Medulla oblongata (tissue), 1 donor: ENCODE measurements around the gene DNAJC17.
A peak's percentile ranks its signal among the peaks of the same experiment; 100 is the strongest.

Source experiments
- DNase-seq: peaks from one replicate; pipeline ENCODE4 v3.0.0-alpha.2; 2015; ENCODE audit errors: extremely low spot score

DNAJC17 gene

DNA sequence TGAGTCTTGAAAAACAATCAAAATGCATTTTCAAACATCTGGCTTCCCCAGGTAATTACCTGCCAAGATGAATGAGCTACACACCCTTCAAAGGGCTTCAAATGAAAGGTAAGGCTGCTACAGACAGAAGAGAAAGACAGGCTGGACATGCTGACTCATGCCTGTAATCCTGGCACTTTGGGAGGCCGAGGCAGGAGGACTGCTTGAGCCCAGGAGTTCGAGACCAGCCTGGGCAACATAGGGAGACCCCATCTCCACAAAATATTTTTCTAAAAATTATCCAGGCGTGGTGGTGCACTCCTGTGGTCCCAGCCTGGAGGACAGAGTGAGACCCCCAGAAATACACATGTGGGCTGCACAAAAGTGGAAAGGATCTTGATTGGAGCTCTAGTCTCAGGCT is 14.9 kb downstream of the DNAJC17 start:
- DNase-seq, result no peak

DNA sequence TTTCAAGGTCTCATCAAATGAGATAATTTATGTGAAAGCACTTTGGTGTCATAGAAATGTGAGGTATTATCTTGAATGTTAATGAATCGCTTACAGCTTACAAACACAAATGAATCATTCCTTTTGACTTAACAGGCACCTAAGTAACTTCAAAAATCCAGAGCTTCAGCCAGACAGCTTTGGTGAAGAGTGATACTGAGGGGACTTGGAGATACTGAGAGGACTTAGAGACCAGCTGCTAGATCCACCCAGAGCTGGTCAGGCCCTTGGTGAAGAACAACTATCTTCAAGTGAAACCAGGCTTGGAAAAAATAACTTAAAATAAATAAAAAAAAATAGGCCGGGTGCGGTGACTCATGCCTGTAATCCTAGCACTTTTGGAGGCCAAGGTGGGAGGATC is 16.6 kb downstream of the DNAJC17 start:
- DNase-seq, result no peak

DNA sequence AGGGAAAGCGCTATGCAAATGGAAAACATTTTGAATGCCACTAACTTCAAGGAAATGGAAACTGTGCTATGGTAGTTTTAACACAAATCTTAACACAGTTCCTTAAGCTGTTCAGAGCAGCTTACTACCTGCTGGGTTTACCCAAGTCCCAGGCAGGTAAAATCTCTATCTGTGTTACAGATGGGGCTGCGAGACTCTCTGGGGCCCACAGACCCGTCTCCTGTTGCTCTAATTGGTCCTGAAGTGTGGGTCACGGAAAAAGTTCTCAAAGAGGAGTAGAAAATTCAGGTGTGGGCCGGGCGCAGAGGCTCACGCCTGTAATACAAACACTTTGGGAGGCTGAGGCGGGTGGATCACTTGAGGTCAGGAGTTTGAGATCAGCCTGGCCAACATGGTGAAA is 17.3 kb downstream of the DNAJC17 start:
- DNase-seq, result no peak

DNA sequence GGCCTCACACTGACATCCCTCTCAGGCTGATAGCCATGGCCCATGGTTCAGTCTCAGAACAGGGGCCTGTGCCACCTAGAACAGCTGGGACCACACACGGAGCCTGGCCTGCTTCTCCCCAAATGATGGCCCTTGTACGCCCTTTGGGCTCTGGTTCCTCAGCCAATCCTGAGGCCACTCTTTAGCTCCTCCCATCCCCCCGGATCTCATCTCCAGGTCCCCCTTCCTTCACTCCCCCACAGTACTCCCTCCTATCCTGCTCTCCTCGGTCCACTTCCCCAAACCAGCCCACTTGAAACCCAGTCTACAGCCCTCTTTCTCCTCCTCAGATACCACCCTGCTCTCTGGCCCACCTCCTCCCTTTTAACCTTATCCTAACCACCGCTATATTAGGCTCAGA is 18.2 kb downstream of the DNAJC17 start:
- DNase-seq, result no peak

DNA sequence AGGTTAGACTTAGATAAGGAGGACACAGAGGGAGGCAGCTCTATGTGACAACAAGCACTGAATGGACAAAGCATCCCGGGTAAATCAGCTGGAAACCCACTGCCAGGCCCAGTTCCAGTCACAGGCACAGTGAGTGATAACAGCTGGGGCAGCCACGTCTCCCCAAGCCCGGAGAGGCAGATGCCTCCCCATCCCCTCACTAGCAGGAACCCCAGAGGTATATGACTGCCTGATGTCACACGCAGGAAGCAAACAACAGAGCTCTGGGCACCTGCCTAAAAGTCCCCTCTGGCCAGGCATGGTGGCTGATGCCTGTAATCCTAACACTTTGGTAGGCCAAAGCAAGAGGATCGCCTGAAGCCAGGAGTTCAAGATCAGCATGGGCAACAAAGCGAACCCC is 19.3 kb downstream of the DNAJC17 start:
- DNase-seq, result no peak

DNA sequence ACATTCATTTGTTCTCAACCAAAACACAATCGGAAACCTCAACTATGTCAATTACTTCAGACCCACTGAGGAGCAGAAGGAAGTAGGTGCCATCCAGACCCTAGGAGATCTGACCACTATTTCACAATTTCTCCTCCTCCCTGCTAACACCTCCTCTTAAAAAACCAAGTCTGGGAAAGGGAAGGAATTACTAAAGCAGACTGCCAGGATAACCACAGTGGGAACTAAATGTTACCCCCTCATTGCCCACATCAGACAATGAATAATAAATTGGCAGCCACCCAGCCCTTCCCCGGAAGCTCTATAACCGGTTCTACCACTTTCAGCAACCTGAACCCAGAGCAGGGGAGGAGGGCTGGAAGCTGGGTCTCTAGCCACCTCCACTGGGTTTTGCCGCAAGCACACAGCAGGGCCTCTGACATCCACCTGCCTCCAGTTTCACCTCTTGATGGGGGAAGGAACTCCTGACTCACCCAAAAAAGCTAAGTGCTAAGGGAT is 19.9 kb downstream of the DNAJC17 start:
- DNase-seq, result no peak

DNA sequence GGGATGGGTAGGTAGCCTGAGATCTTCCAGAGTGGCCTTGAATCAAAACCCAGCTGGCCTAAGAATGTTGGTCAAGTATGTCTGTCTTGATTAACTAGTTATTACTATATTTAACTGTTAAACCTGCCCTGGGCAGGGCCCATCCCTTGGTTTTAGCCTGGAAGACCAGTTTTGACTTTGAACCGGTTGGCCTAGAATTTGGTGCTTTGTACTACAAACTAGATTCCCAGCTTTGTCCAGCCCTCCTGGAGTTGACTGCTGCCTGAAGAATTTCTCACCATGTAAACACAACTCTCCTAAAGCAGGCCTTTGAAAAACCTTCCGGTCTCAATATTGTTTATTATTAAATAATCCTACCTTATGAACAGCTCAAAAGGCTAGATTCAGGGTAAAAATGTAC is 21.5 kb downstream of the DNAJC17 start:
- no peak for DNase-seq

DNA sequence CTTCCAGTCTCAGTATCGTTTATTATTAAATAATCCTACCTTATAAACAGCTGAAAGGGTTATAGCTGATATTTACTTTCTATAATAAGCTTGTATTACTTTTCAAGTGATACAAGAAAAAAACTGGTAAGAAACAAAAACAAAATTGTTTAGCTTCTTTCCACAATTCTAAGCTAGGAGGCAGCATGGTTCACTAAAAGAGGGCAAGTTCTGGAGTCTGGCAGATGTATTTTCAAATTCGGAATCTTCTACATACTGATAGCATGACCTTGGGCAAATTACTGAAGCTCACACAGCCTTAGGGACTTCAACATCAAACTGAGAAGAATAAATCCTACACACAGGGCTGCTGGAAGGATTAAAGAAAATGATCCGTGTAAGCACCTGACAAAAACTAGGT is 22.1 kb downstream of the DNAJC17 start:
- DNase-seq, result no peak

DNA sequence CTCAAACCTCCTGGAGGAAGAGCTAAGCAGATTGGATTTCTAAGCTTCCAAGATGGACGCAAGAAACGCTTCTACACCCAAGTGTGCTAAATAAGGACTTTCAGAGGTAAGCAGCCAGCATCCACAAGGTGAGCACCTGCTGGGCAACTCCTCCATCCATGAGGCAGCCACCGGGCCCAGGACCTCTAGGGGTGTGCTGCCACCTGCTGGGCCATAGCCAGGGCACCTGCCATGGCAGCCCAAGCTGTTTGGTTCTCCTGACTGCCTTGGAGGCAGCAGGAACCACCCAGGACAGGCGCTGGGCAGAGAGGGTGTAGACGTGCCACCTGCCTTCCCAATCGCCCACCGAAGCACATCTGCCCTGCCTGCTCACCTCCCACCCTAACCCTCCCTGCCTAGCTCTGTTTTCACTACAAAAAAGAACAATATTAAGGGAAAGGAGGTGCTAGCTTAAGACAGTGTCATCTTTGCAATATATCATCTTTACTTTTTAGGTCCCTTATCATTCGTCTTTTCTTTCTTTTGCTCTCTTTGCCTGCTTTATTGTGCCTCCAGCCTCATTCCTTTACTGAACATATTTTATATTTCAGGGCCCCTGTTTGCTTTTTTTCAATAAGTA is 24.6 kb downstream of the DNAJC17 start:
- DNase-seq, result no peak

DNA sequence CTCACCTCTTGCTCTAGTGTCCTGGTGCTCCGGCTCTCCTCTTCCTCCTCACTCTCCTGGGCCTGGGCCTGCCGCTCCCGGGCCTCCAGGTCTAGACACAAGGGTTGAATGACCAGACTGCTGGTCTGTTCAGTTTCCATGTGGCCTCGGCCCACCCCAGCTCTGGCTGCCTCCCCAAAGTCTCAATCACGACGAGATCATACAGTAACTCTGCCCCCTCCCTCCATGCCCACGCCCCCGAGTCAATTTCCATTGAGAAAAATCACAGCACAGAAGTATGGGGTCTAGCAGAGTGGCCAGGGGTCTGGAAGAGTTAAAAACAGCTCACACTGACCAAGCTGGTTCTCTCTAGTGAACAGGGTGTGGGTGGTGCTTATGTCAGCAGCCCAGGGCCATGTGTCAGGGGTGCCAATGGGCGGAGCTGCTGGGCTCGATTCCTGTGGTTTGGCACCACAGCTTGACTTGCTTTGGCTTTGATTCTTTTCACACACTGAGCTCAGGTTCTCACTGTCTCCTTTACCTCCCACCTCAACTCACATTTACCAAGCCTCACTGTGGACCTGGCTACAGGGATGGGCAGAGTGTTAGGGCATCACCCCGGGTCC is 30.6 kb downstream of the DNAJC17 start:
- no peak for DNase-seq

DNA sequence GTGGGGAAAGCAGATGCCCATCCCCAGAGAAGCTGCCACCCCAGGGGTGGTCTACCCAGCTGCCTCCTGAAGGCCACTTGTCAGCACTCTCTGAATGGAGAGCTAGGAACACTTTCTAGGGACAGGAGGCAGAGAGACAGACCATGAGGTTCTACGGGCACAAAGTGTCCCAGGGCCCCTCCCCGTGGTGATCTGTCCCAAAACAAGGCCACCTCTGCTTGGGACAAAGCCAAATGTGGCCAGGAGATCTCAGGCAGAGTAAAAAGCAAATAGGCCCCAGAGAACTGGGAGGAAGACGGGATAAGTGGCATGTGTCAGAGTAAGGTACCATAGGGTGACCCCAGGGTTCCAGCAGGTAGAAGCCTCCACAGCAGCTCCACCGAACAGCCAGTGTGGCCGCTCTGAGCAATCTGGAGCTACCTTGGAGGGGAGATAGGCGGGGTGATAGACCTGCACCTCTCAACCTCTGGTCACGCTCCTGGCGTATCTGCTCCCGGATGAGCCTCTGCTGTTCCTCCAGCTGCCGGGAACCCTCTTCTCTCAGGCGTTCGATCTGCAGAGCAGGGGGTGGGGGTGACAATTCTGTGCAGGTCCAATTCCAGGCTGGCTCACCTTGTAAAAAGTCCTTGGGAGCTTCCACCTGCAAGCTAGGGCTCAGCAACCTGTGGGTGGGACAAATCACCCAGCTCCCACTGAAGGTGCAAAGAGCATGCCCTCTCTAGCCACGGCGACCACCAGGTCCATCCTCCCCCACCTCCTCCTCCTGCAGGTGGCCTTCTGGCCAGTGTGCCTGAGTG is 31.3 kb downstream of the DNAJC17 start:
- no peak for DNase-seq

DNA sequence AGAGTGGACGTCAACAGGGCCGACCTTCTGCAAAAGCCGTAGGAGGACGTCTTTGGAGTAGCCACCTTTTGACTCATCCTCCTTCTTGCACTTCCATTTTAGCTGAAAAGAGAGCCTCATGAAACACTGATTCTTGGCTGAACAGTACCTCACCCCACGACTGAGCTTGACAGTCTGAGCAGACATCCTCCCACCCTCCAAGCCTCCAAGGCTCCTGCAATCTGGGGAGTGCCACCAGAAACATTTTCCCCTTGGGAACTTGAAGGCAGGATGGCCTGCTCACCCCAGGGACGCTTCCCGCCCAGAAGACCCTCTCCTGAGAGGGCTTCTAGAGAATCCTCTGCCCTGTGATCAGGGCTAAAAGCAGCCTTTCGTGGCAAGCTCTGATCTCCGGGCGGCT is 32.3 kb downstream of the DNAJC17 start:
- DNase-seq, result no peak

DNA sequence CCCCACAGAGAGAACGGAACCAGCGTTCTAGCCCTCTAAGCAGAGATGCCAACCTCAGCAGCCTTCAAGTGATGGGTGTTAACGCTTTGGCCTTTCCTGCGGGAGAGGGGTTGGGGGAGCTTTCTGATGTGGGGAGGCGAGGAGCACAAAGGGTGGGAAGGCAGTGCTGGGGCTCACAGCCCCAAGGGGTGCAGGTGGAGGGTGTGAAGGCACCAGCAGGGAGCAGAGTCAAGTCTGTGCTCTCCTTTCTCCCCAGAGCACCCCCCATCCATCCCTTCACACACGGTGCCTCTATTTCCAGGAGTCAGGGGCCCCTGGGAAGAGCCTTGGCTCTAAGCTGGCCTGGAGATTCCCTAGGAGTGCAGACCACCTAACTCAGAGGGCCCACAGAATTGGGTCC is 33.4 kb downstream of the DNAJC17 start:
- no peak for DNase-seq

DNA sequence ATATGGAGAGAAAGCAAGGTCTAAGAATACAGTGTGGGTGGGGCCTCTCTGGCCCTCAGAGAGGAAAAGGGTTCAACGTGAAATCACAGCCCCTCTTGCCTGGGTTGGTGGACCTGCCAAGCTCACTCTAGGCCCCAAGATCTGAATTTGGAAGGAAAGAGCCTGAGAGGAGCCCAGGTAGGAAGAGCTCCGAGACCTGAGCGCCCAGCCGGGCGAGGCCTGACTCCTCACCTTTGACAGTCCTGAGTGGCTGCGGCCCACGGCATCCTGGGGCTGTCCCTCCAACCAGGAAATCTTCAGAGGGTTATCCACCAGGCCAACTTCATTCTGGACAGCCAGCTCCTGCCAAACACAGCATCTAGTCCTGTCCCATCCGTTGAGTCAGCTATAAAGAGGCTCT is 33.8 kb downstream of the DNAJC17 start:
- DNase-seq, result no peak

DNA sequence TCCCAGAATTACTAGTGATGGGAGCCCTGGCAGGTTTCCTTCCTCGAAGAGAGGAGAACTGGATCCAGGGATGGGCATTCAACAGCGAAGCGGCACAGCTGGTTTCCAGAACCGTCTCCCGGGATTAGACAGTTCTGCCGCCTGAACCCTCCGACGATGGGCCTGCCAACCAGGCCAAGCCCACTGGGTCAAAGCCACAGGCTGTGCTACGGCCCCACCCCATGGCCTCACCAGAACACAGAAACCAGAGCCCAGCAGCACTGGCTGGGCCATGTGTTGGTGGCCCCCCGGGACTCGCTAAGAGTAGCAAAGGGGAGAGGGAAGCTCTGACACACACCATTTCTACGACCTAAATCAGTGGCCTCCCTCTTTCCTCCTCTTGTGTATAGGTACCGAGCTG is 35.3 kb downstream of the DNAJC17 start:
- peak; percentile 26 for DNase-seq

DNA sequence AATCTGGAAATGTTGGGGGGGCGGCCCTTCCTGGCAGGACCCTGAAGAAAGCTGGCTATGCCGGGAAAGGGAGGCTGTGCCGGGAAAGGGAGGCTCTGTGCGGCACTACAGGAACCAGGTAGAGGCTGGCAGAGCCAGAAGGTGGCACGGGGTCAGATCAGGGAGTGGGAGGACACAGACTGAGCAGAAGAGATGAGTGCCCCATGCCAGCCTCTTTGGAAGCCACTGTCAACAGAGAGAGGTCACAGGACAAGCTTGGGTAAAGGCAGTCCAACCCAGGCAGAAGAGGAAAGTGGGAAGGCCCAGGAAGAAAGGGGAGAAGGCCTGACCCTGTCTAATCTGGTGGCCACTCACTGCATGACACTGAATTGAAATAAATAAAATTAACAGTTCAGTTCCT is 36.0 kb downstream of the DNAJC17 start:
- DNase-seq, result no peak

DNA sequence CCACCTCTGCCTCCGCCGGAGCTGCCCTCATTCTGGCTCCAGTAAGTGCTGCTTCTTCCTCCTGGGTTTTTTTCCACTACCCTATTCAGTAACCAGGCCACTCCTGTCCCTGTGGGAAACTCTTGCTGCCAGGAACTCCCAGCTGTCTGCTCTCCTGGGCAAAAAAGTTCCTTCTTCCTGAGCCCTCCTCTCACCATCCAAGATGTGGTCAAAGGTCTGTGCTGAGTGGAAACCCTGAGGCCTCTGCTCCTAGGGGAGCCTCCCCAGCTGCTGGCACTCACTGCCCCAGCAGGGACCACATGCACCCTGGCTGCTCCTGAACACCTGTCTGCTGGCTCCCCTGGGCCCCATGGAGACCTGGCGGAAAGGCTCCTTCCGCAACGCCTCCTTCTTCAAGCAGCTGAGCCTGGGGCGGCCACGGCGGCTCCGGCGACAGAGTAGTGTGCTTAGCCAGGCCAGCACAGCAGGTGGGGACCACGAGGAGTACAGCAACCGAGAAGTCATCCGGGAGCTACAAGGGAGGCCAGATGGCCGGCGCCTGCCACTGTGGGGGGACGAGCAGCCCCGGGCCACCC is 37.0 kb downstream of the DNAJC17 start:
- DNase-seq, result peak; percentile 10

DNA sequence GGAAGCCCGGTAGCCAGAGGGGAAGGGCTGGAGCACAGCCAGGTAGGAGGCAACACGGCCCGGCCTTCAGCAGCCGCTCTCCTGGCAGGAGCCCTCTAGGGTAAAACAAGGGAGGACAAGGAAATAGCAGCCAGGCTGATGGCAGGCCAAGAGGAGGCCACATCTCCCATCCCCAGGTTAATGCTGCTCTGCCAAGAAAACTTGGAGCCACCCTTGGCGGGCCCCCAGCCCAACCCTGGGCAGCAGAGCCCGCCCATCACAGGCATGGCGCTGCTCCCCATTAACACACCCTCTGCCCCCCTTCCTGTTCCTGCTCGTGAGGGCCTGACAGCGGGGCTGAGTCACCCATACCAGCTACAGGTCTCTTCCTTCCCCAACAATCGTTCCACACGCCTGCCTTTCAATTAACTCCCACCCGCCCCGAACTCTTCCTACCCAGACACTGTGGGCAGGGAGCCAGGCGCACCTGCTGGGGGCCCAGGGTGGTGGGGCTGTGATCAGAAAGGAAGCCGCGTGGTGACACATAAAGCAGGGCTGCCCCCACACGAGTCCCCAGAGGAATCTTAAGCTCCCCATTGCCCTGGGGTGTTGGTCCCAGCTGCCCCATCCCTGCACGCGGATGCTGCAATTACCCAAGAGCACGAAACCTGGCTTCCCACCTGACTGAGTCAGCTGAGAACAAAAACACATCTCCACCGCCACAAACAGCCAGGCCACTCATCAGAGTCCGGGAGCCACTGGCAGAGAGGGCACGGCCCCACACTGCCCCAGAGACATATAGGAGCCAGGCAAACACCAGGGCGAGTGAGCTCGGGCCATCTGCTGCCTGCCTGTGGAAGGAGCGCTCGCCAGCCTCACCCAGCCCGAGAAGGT is 37.8 kb downstream of the DNAJC17 start, which contains the start of gene C15orf62:
TSS of gene C15orf62 (plus strand) at position 707 of the 873 bp plus-strand sequence. CDS start 516 bp downstream, outside the sequence.
- DNase-seq, result peak; percentile 57

DNA sequence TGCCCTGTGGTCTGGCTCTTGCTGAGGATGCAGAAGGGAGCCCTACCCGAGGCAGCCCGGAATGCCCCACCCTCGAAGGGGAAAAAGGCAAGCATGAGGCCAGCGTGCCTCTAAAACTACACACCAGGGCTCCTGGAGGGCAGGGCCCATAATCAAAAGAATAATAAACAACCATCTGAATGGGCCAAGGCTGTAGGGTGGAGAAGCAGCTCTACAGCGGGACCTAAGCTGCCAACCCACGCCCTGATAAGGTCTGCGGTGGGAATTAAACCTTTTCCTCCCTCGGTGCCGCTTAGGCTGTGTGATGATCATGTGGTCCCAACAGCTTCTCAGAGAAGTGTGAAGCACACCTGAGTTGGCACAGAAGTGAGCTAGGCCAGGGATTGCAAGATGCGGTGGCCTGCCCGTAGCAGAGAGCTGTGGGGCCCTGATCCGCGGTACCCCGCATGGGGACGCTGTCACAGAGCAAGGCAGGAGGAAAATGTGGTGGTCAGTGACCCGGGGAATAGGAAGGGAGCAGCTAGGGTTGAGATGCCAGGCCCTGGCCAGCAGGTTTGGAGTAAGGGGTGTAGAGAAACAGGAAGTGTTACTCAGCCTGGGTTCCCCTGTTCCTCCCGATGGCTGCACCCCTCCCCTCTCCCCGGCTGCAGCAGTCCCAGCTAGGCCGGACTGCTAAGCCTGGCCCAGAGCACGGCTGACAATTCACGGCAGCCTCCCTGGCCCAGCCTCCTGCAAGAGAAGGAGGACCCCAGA is 38.6 kb downstream of the DNAJC17 start:
- DNase-seq, result no peak

DNA sequence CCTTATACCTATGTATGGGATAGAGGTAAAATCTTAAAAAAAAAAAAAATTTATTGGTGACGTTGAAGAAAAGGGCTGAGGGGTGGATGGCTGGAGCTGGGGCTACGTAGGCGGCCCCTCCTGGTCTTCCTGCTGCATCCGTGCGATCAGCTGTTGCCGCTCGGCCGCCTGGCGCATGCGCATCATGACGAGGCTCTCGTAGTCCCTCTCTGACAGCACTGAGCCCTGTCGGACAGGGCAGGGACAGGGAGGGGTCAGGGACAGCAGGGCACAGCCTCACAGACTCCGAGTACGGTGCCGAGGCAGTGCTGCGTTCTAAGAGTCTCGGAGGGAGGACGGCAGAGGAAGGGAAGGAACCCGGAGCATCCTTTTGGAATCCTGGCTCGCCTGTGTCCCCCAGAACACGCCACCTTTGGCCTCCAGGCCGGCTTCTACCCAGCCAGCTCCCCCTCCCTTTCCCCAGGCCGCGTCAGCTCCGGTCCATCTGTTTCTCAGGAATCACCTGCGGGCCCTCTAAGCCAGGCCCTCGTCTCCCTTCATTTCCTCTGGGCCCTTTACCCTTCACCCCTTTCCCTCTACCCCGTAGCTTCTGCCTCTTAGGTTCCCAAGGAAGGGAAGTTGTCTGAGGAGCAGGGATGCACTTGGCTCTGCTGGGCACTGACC is 39.3 kb downstream of the DNAJC17 start:
- no peak for DNase-seq
